ENCODE data around the gene LIPH. TPM values are rescaled to one million over a fixed set of nuclear protein-coding genes. Genes with fewer than 3 reads are reported as not detected.
A peak's percentile ranks its signal among the peaks of the same experiment; 100 is the strongest.
"Not testable (repeated sequence)": the region's sequence is repeated elsewhere in the genome, so short reads cannot be mapped to it uniquely, and the experiment has no call there.

LIPH gene
- not detected in 2 replicates for total RNA-seq (2014; rRNA removed)
- polyA plus RNA-seq (2012): 0.05 TPM

- DNase-seq (ENCODE audit: low read depth): peak; percentile 35
Measured at GRCh38 chr3:185552358-185552877, at the start of gene LIPH. TSS of gene LIPH (minus strand) at chr3:185552588. CDS start at chr3:185552471, 117 bp downstream.

GRCh38 chr3:185595526-185595925 lies 43.1 kb upstream of the LIPH start:
- no peak for DNase-seq (ENCODE audit: low read depth)

GRCh38 chr3:185594073-185594472 lies 41.7 kb upstream of the LIPH start:
- no peak for DNase-seq (ENCODE audit: low read depth)

GRCh38 chr3:185586686-185587039 lies 34.3 kb upstream of the LIPH start:
- peak; percentile 22 for DNase-seq (ENCODE audit: low read depth)

- DNase-seq (ENCODE audit: low read depth): peak; percentile 99
Measured at GRCh38 chr3:185585859-185586685, 33.7 kb upstream of the LIPH start, which contains the start of gene SENP2. TSS of gene SENP2 (plus strand) at chr3:185586295. CDS start at chr3:185586414, 119 bp downstream.

- DNase-seq (ENCODE audit: low read depth): no peak
Measured at GRCh38 chr3:185585518-185585858, 33.1 kb upstream of the LIPH start.

- no peak for DNase-seq (ENCODE audit: low read depth)
Measured at GRCh38 chr3:185584686-185585085, 32.3 kb upstream of the LIPH start.

GRCh38 chr3:185583925-185584324 lies 31.5 kb upstream of the LIPH start:
- no peak for DNase-seq (ENCODE audit: low read depth)

GRCh38 chr3:185582871-185583270 lies 30.5 kb upstream of the LIPH start:
- no peak for DNase-seq (ENCODE audit: low read depth)

- no peak for DNase-seq (ENCODE audit: low read depth)
Measured at GRCh38 chr3:185582236-185582635, 29.8 kb upstream of the LIPH start.

- peak; percentile 53 for DNase-seq (ENCODE audit: low read depth)
Measured at GRCh38 chr3:185575108-185575869, 22.9 kb upstream of the LIPH start.

GRCh38 chr3:185572183-185572582 lies 19.8 kb upstream of the LIPH start:
- no peak for DNase-seq (ENCODE audit: low read depth)

GRCh38 chr3:185561958-185562357 lies 9.6 kb upstream of the LIPH start:
- DNase-seq (ENCODE audit: low read depth): no peak

- no peak for DNase-seq (ENCODE audit: low read depth)
Measured at GRCh38 chr3:185561374-185561943, 9.1 kb upstream of the LIPH start.

- no peak for DNase-seq (ENCODE audit: low read depth)
Measured at GRCh38 chr3:185560676-185561075, 8.3 kb upstream of the LIPH start.

- no peak for DNase-seq (ENCODE audit: low read depth)
Measured at GRCh38 chr3:185559706-185560090, 7.3 kb upstream of the LIPH start.

GRCh38 chr3:185558395-185558794 lies 6.0 kb upstream of the LIPH start:
- DNase-seq (ENCODE audit: low read depth): no peak

GRCh38 chr3:185556640-185557039 lies 4.3 kb upstream of the LIPH start:
- not testable (repeated sequence) for DNase-seq (ENCODE audit: low read depth)

- DNase-seq (ENCODE audit: low read depth): no peak
Measured at GRCh38 chr3:185555860-185556347, 3.5 kb upstream of the LIPH start.

- no peak for DNase-seq (ENCODE audit: low read depth)
Measured at GRCh38 chr3:185555101-185555501, 2.7 kb upstream of the LIPH start.

- peak; percentile 13 for DNase-seq (ENCODE audit: low read depth)
Measured at GRCh38 chr3:185549651-185550111, 2.7 kb downstream of the LIPH start.

- DNase-seq (ENCODE audit: low read depth): peak; percentile 94
Measured at GRCh38 chr3:185549122-185549521, 3.3 kb downstream of the LIPH start.

Measured in LHCN-M2 (cell line).